HUES6 (cell line): Measurements from ENCODE around the gene ATIC.

Experiments
- H3K27ac ChIP-seq: 2 replicates; pipeline ENCODE4 v1.7.0; 2013; ENCODE audit warnings: low read depth, mild to moderate bottlenecking, low read length, inconsistent platforms
- H3K27me3 ChIP-seq: 2 replicates; pipeline ENCODE4 v1.6.1; 2013; ENCODE audit warnings: low read length; ENCODE audit not compliant: control insufficient read depth, insufficient read depth
- H3K36me3 ChIP-seq: 2 replicates; pipeline ENCODE4 v1.6.1; 2013; ENCODE audit warnings: low read length; ENCODE audit not compliant: control insufficient read depth, insufficient read depth
- H3K4me1 ChIP-seq: 2 replicates; pipeline ENCODE4 v1.6.1; 2013; ENCODE audit warnings: low read length; ENCODE audit not compliant: control insufficient read depth, insufficient read depth
- H3K4me3 ChIP-seq: 2 replicates; pipeline ENCODE4 v1.5.1; 2013; ENCODE audit warnings: low read depth, low read length
- H3K9ac ChIP-seq: one replicate; pipeline ENCODE4 v1.6.1; 2013; ENCODE audit warnings: mild to moderate bottlenecking, low read length
- H3K9me3 ChIP-seq: 2 replicates; pipeline ENCODE4 v1.6.1; 2013; ENCODE audit warnings: low read depth, low read length; ENCODE audit not compliant: control insufficient read depth, insufficient read depth

Gene ATIC

DNA sequence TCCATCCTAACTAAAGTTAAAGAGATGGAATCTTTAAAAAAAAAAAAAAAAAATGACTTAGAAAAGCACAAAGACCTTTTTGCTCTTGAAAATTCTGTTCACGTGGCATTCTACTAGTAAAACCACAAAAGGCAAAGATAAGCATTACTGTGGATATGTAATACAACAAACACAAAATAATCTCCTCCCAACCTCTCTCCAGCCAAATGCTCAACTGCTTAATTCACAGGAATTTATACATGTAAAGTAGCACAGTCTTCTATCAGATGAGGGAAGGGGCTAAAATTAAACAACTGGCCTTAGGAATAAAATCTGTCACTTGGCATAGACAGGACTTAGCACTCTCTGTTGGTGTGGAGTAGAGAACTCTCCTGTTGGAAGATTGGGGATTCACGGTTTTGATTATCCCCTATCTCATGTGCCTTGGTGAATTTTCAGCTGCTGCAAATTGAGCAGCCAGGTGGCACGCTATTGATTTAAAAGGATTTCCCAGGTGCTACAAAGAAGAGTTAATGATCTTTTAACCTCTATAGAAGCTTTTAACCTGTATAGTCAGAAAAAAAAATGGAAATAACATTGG lies 57.4 kb downstream of the ATIC start:
- no peaks in the 10 kb centered on the region for H3K4me1 ChIP-seq
- peaks cover 88% of the 10 kb centered on the region for H3K36me3 ChIP-seq
- no peaks in the 10 kb centered on the region for H3K27me3 ChIP-seq

DNA sequence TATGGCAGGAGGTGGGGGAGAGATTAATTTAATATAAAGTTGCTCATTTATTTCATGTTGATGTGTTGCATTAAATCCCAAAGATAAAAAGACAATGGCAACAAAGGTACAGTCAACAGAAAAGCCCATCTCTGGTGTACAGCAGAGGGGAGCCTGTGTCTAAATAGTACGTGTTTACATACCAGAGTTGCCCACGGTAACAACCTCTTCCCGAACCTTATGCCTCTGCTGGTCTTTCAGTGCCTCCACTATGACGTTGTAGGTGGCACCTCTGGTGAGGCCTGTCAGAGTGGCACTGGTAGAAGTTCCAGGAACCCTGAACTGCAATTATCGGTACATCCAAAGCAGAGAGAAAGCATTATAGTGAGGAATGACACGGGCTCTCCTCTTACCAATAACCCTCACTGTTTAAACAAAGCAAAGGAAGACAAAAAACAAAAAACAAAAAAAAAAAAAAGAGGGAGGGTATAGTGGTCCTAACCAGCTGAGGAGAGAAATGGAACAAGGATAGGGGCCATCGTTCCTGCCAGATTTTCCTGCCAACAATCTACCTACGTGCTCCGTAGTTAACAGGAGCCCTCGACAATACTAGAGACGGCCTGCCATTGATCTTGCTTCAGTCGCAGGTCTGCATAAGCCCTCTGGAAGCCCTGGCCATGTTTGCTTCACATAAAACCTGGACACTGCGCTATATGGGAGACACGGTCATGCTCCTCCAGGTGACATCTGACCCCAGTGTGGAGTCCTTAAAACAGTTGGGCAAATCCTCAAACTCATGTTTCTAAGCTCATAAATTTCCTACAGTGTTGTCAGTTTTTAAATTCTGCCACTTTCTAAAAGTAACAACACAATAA lies 58.5 kb downstream of the ATIC start:
- Histone ChIP-seq H3K27ac (no peak overlapping the region), H3K4me3 (no peak overlapping the region), H3K9ac (no peak overlapping the region), H3K36me3 (peaks cover 88% of the 10 kb centered on the region), H3K4me1 (no peaks in the 10 kb centered on the region), H3K27me3 (no peaks in the 10 kb centered on the region), H3K9me3 (no peaks in the 10 kb centered on the region)

More for the DNA sequence above, 57.4 kb downstream of the ATIC start:
- Histone ChIP-seq H3K9ac (no peak overlapping the region), H3K9me3 (no peaks in the 10 kb centered on the region), H3K4me3 (no peak overlapping the region), H3K27ac (no peak overlapping the region)

DNA sequence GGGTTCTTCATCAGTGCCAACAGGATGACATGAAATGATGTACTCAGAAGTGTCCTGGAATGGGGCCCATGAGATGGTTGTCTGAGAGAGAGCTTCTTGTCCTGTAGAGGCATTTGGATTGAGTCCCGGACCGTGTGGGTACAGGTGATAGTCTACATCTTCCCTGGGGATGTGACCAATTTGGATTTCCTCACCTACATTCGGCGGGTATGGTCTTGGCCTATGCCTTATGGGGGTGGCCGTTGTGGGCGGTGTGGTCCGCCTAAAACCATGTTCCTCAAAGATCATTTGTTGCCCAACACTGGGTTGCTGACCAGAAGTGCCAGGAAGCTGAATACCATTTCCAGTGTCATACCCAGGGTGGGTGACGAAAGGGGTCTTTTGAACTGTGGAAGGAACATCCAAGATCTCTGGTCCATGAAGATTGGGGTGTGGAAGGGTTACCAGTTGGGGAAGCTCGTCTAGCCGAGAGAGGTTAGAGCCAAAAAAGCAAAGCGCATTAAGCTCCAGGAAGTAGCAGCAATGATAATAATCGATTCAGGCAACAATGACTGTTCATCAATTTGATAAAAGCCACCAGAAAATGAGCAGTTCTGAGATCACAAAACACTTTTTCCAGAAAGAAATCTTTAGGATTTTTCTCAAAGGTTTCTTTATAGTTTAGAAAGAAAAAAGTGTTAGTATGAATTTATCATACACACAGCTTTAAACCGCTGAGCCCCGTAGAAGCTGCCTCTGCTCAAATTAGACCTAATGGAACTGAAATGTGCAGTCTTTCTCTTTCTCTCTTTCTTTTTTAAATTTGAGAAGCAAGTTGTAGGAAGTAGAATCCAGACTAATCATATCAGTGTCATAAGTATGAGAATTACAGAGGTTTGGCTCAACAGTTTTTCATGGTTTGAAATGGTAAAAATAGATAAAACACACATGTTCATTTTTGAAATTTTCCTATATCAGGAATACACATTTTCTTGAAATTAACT lies 60.3 kb downstream of the ATIC start:
- H3K9ac ChIP-seq: no peak overlapping the region
- peaks cover 92% of the 10 kb centered on the region for H3K36me3 ChIP-seq
- no peak overlapping the region for H3K4me3 ChIP-seq
- H3K27ac ChIP-seq: no peak overlapping the region
- H3K9me3 ChIP-seq: no peaks in the 10 kb centered on the region
- no peaks in the 10 kb centered on the region for H3K27me3 ChIP-seq
- H3K4me1 ChIP-seq: no peaks in the 10 kb centered on the region

DNA sequence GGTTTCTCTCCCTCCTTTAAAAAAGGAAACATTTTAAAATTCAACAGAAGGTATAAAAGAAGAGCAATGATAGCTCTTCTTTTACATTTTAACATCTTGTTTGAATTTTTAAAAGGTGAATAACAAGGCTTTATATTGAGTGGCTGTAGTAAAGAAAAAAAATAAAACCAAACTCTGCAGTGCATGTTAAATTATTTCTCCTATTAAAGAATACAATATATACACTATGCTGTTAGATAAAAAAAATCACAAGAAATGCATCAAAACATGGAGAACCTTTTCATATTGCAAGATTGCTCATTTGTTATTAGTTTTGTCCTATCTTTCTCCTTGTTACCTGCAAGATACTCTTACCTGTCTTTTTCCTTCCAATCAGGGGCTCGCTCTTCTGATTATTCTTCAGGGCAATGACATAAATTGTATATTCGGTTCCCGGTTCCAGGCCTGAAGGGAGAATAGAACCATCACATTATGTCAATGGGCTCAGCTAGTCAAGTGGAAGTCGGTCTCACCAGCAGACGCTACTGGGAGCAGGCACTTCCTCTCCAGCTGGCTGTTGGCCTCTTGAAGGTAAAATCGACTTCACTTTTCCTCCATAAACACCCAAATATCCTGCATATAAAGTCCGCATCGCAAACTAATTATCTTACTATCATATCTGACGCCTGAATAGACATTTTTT lies 61.2 kb downstream of the ATIC start:
- Histone ChIP-seq H3K9ac (no peak overlapping the region), H3K36me3 (peaks cover 91% of the 10 kb centered on the region), H3K4me1 (no peaks in the 10 kb centered on the region), H3K27me3 (no peaks in the 10 kb centered on the region), H3K4me3 (no peak overlapping the region), H3K27ac (no peak overlapping the region), H3K9me3 (no peaks in the 10 kb centered on the region)

DNA sequence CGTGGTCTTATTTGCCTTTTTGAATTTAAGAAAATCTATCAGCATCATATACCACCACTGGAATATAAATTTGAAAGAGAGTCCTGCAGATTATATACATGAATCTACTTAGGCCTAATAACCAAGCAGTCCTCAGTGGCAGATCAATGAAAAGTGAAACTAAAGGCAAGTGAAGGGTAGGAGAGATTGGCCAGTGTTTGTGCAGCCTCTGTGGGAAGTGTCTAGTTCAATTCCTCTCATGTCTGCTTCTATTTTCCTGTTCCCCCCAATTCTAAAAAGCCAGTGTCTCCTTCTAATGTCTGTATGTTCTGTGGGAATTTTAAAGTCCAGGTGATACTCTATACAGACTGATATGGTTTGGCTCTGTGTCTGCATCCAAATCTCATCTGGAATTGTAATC lies 62.1 kb downstream of the ATIC start:
- no peaks in the 10 kb centered on the region for H3K4me1 ChIP-seq
- no peak overlapping the region for H3K9ac ChIP-seq
- no peak overlapping the region for H3K27ac ChIP-seq
- H3K36me3 ChIP-seq: peaks cover 92% of the 10 kb centered on the region
- no peaks in the 10 kb centered on the region for H3K27me3 ChIP-seq
- no peaks in the 10 kb centered on the region for H3K9me3 ChIP-seq
- no peak overlapping the region for H3K4me3 ChIP-seq

DNA sequence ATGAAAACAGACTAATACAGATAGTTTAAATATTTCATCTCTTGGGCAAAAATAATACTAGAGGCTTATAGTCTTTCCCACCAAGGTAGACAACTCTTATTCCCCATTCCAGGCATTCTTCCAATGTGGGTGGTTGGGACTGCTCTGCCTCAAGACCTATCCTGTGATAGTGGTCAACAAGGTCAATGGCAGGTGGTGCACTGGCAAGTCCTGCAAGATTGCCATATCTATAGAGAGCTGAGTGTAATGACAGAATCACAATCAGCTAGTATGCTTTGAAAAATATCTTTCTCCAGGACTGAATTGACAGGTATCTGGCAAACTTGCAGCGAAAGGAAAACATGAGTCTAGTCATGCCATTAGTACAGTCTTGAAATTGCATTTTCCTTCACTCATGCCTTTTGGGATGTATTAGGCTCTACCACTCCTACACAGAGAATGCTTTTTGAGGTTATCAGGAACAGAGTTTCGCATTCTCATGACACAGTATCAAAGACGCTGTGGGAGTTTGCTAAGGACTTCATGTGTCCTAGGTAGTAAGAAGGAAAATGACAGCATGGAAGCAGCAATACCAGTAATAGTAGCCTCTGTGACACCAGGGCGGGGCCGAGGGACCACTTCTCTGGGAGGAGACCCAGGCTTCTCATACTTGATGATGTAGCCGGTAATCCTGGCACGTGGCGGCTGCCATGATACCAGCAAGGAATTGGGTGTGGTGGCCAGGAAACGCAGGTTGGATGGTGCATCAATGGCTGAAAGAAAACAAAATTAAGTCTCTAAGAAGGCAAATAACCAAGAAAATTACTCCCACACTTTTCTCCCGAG lies 63.0 kb downstream of the ATIC start:
- H3K4me3 ChIP-seq: no peak overlapping the region
- H3K9ac ChIP-seq: no peak overlapping the region
- no peaks in the 10 kb centered on the region for H3K9me3 ChIP-seq
- no peaks in the 10 kb centered on the region for H3K27me3 ChIP-seq
- no peaks in the 10 kb centered on the region for H3K4me1 ChIP-seq
- H3K27ac ChIP-seq: no peak overlapping the region
- peaks cover 92% of the 10 kb centered on the region for H3K36me3 ChIP-seq

DNA sequence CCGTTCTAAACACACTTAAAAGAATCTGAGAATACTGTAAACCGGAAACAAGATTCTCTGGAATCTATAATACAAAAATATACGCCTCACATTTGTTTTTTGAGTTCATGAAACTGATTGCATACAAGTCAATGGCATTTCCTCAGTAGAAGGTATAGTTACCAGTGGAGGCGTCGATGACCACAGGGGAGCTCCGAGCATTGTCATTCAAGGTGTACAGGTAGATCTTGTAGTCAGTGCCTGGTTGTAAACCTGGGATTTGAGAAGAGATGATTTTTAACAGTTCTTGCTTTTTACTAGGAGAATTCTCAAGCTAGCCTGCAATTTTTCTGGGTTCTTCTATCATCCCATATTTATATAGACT lies 63.6 kb downstream of the ATIC start:
- Histone ChIP-seq H3K27ac (no peak overlapping the region), H3K36me3 (peaks cover 92% of the 10 kb centered on the region), H3K4me3 (no peak overlapping the region), H3K9me3 (no peaks in the 10 kb centered on the region), H3K9ac (no peak overlapping the region), H3K4me1 (no peaks in the 10 kb centered on the region), H3K27me3 (no peaks in the 10 kb centered on the region)

DNA sequence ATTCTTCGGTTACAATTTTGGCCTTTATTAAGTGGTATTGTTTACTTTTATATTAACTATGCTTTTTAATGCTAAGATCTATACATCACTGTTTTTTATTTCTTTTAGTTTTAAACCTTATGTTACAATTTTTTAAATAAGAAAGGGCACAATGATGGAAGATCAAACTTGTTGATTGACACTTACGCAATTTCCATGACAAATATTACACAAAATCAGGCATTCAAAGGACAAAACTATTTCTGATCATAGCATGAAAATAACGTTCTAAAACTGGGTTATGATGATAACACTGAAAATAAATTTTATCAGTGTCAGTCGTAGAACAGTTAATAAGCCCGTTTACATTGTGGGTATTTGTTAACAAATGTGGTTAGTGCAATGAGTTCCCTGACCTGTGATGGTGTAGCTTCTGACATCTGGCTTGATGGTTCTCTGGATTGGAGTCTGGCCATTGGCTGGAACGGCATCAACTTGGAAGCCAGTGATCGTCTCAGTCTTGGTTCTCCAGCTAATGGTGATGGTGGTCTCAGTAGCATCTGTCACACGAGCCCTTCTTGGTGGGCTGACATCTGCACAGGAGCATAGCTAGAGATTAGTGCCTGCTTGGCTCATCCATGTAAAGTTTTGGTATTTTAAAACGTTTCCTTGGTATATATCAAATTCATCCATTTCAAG lies 64.4 kb downstream of the ATIC start:
- H3K9ac ChIP-seq: no peak overlapping the region
- no peak overlapping the region for H3K4me3 ChIP-seq
- H3K4me1 ChIP-seq: no peaks in the 10 kb centered on the region
- H3K27me3 ChIP-seq: no peaks in the 10 kb centered on the region
- peaks cover 94% of the 10 kb centered on the region for H3K36me3 ChIP-seq
- no peak overlapping the region for H3K27ac ChIP-seq
- no peaks in the 10 kb centered on the region for H3K9me3 ChIP-seq

DNA sequence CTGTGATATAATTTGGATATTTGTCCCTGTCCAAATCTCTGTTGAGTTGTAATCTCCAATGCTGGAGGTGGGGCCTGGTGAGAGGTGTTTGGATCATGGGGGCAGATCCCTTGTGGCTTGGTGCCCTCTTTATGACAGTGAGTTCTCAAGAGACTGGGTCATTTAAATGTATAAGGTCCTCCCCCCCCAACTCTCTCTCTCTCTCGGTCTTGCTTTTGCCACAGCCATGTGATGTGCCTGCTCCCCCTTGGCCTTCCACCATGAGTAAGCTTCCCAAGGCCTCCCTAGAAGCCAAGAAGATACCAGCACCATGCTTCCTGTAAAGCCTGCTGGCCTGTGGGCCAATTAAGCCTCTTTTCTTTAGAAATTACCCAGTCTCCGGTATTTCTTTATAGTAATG lies 65.4 kb downstream of the ATIC start:
- Histone ChIP-seq H3K4me3 (no peak overlapping the region), H3K9ac (no peak overlapping the region), H3K27me3 (no peaks in the 10 kb centered on the region), H3K27ac (no peak overlapping the region), H3K4me1 (no peaks in the 10 kb centered on the region), H3K9me3 (no peaks in the 10 kb centered on the region), H3K36me3 (peaks cover 93% of the 10 kb centered on the region)

DNA sequence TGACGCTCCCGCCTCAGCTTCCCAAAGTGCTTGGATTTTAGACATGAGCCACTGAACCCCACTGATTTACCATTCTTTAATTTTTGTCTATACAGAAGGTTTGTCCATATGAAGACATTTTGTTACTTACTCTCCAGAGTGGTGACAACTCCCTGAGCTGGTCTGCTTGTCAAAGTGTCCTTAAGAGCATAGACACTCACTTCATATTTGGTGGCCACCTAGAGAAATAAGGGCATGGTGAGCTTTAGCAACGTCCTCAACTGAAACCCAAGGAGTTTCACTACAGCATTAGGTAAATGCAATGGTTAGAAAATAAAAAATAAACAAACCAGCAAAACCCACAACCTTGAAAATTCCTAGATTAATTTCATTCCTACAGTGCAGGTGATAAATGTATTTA lies 66.2 kb downstream of the ATIC start:
- Histone ChIP-seq H3K9ac (no peak overlapping the region), H3K9me3 (no peaks in the 10 kb centered on the region), H3K4me1 (no peaks in the 10 kb centered on the region), H3K27ac (no peak overlapping the region), H3K4me3 (no peak overlapping the region), H3K36me3 (peaks cover 93% of the 10 kb centered on the region), H3K27me3 (no peaks in the 10 kb centered on the region)
